Breast epithelium (tissue), 4 donors: ENCODE data around the gene STRN4. TPM values are rescaled to one million over a fixed set of nuclear protein-coding genes. Genes with fewer than 3 reads are reported as not detected.

Source experiments
- DNase-seq, 2 donors: peaks; one replicate each; pipeline ENCODE4 v3.0.0-alpha.2; 2019; ENCODE audit warnings: low spot score in 2 of 2
- H3K27ac ChIP-seq, 2 donors: fragments of 200-600 bp; sonication (generic) in 1 of 2; one replicate each; pipeline ENCODE4 v1.5.1; 2016 to 2019; ENCODE audit warnings: mild to moderate bottlenecking in 1 of 2
- H3K27me3 ChIP-seq, 2 donors: fragments of 200-600 bp; sonication (generic) in 1 of 2; one replicate each; pipeline versions ENCODE4 v1.5.1 to v1.6.0; 2017 to 2019; ENCODE audit warnings: control low read depth in 1 of 2, mild to moderate bottlenecking in 1 of 2
- H3K36me3 ChIP-seq: fragments of 200-600 bp; one replicate; pipeline ENCODE4 v1.5.1; 2019
- H3K4me1 ChIP-seq, 2 donors: fragments of 200-600 bp; sonication (generic); one replicate each; pipeline ENCODE4 v1.5.1; 2016 to 2019; ENCODE audit warnings: control low read depth in 1 of 2
- H3K4me3 ChIP-seq, 3 donors: fragments of 200-600 bp; sonication (generic); 1 replicate in 2 of 3; 2 replicates in 1 of 3; pipeline ENCODE4 v1.5.1; 2016 to 2019; ENCODE audit warnings: mild to moderate bottlenecking in 3 of 3, moderate library complexity in 2 of 3
- H3K9me3 ChIP-seq, 2 donors: fragments of 200-600 bp; sonication (generic) in 1 of 2; one replicate each; pipeline ENCODE4 v1.5.1; 2016 to 2019; ENCODE audit warnings: control low read depth in 1 of 2
- POLR2A ChIP-seq: fragments of 450-650 bp; IDR thresholded peaks from one replicate; pipeline ENCODE4 v1.6.1; 2016; ENCODE audit warnings: antibody characterized with exemption, mild to moderate bottlenecking, moderate library complexity
- POLR2AphosphoS5 ChIP-seq, 3 donors: sonication (generic); formaldehyde crosslinking; IDR thresholded peaks; one replicate each; pipeline ENCODE4 v1.6.1; 2017; ENCODE audit warnings: antibody characterized with exemption in 3 of 3
- intact Hi-C: fragments of 100-400 bp; cut with DNase I; formaldehyde crosslinking; loops from one replicate; pipeline ENCODE4 v1.15.1; 2023; ENCODE audit warnings: low total_unique reads
- total RNA-seq, 3 donors: library from RNA; depleted of rRNA; stranded (reverse); fragments of >200 nt; gene quantifications; one replicate each; pipeline ENCODE4 v1.1.0, GENCODE V29; 2016
- TF ChIP-seq, protein P1 (sequence below), 3 donors: fragments of 450-650 bp; IDR thresholded peaks; one replicate each; pipeline ENCODE4 v1.5.1; 2016 to 2017; ENCODE audit warnings: antibody characterized with exemption in 3 of 3, mild to moderate bottlenecking in 3 of 3, moderate library complexity in 3 of 3

Gene STRN4
- total RNA-seq, 3 donors from 2014 or later = 45.0 to 57.0 (median 53.7) TPM

- Histone ChIP-seq H3K36me3 (no peaks in the 10 kb centered on the region), H3K4me3 (no peak overlapping the region), H3K4me1 (peaks cover 0 to 6% of the 10 kb centered on the region in 2 donors), H3K9me3 (no peaks in the 10 kb centered on the region), H3K27ac (no peak overlapping the region), H3K27me3 (no peaks in the 10 kb centered on the region)
- no peak for DNase-seq
- TF ChIP-seq POLR2A (no peak), POLR2AphosphoS5 (IDR thresholded peaks at IDR 0.05) (no peak)
- TF ChIP-seq, protein P1, sequence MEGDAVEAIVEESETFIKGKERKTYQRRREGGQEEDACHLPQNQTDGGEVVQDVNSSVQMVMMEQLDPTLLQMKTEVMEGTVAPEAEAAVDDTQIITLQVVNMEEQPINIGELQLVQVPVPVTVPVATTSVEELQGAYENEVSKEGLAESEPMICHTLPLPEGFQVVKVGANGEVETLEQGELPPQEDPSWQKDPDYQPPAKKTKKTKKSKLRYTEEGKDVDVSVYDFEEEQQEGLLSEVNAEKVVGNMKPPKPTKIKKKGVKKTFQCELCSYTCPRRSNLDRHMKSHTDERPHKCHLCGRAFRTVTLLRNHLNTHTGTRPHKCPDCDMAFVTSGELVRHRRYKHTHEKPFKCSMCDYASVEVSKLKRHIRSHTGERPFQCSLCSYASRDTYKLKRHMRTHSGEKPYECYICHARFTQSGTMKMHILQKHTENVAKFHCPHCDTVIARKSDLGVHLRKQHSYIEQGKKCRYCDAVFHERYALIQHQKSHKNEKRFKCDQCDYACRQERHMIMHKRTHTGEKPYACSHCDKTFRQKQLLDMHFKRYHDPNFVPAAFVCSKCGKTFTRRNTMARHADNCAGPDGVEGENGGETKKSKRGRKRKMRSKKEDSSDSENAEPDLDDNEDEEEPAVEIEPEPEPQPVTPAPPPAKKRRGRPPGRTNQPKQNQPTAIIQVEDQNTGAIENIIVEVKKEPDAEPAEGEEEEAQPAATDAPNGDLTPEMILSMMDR (IDR thresholded peaks at IDR 0.05) = no peak
- intact Hi-C loops = no loop called here
Observed at GRCh38 chr19:46720503-46721239, 25.6 kb downstream of the STRN4 start.

DNA sequence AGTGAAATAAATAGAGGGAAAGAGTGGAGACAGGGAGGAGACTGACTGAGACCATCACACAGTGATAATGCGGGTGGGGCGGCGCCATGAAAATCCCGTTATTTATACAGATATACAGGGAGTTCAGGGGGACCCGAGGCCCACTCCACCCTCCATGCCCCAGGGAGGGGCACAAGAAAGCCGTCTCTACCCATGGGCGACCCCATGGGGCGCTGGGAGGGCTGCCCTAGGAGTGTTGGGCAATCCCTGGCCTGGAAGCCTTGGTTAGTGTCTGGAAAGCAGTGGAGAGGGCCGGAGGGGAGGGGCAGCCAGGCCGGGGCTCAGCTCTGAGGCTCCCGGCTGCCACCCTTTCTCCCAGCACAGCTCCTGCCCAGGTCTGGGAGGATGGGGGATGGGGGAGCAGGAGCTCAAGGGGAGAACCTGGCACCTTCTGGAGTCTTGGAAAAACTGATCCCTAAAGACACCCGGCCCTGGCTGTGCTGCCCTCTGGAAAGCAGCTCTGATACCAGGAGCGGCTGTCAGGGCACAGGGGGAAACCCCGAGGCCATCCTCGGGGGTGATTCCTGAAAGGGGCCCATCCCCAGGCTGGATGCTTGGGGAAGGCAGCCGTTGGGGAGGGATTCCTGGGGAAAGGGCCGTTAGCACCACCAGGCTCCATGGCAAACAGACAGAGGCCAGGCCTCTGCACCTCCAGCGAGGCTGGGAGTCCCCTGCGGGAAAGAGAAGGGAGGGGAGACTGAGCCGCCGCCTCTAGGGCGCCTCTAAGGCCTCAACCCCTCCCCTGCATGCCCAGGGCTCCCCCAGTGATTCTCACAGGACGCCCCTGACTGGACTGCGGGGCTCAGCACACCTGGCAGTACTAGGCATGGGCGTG lies 26.4 kb downstream of the STRN4 start:
- peaks cover 0 to 10% of the 10 kb centered on the region in 2 donors for H3K4me1 ChIP-seq
- H3K27ac ChIP-seq = peak overlapping the region in 1 of 2 donors; percentile 12
- no peak for TF ChIP-seq POLR2A
- TF ChIP-seq, protein P1 (IDR thresholded peaks at IDR 0.05) = no peak
- no peak for TF ChIP-seq POLR2AphosphoS5 (IDR thresholded peaks at IDR 0.05)
- H3K27me3 ChIP-seq = no peaks in the 10 kb centered on the region
- no peaks in the 10 kb centered on the region for H3K9me3 ChIP-seq
- DNase-seq = no peak
- no peaks in the 10 kb centered on the region for H3K36me3 ChIP-seq
- H3K4me3 ChIP-seq = no peak overlapping the region
- intact Hi-C loops = no loop called here

DNA sequence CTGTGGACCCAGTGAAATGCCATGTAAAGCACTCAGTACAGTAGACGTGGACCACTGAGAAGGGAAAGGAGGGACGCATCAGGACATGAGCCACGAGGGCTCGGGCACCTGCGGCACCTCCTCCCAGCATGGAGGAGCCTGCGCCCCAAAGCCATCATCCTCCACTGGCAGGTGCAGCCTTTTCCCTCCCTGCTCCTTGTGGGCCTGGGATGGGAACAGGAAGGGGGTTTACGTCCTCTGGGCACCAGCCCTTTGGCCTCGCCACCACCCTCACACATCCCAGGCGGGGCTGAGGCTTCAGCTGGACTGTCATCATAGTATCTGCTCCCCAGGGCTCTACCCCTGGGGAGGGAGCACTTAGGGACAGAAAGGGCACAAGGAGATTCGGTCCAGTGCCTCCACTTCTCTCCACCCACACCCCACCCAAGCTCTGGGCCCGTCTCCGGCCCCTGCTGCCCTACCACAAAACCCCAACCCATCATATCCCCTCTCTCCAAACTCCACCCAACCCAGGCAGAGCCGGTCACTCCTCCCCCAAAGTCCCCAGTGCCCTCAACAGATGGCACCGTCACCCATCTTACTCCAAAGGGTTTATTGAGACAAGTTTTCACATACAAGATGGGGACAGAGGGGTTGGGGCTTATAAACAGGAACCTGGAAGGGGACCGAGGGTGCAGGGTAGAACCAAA lies 27.2 kb downstream of the STRN4 start:
- intact Hi-C loops = no loop called here
- H3K4me3 ChIP-seq = no peak overlapping the region
- no peaks in the 10 kb centered on the region for H3K27me3 ChIP-seq
- no peaks in the 10 kb centered on the region for H3K9me3 ChIP-seq
- peak overlapping the region; percentile 91 to 93 for H3K27ac ChIP-seq
- DNase-seq = no peak
- H3K36me3 ChIP-seq = no peaks in the 10 kb centered on the region
- TF ChIP-seq, protein P1 (IDR thresholded peaks at IDR 0.05) = no peak
- TF ChIP-seq POLR2AphosphoS5 (IDR thresholded peaks at IDR 0.05) = no peak
- no peak for TF ChIP-seq POLR2A
- H3K4me1 ChIP-seq = peaks cover 0 to 10% of the 10 kb centered on the region in 2 donors

DNA sequence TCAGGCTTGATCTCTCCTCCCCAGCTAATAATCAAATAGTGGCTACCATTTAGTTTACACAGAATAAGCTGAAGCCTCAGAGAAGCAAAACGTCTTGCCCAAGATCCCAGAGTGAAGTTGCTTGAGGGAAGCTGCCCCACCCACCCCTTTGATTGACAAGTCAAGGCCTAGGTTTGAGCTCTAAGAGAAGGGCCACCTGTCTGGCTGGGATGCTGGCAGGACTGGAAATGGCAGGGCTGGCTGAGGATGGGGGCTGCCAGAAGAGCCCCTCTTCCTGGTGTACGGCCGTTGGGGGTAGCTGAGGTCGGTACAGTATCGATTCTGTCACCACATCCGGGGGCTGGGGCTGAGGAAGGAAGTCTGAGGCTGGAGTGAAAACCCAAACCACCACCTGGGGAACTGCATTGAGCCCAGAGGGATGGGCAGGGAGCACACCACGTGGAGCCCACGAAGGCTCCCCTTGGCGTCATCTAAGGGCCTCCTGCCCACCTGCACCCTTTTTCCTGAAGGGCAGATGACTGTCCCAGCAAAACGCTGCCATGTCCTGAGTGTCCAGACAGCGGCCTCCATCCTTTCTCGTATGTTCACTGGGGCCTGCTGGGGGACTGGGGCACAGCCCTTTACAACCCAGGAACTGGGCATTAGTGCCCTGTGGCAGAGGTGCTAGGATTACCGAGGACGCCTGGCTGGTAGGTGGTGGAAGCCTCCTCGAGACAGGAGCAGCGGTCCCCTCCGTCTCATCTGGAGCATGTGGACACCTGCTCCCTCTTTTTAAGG lies 27.9 kb downstream of the STRN4 start:
- DNase-seq = no peak
- H3K27me3 ChIP-seq = no peaks in the 10 kb centered on the region
- H3K9me3 ChIP-seq = no peaks in the 10 kb centered on the region
- H3K36me3 ChIP-seq = no peaks in the 10 kb centered on the region
- intact Hi-C loops = no loop called here
- TF ChIP-seq POLR2AphosphoS5 (IDR thresholded peaks at IDR 0.05) (no peak), POLR2A (no peak)
- TF ChIP-seq, protein P1 (IDR thresholded peaks at IDR 0.05) = no peak
- H3K4me1 ChIP-seq = peaks cover 0 to 10% of the 10 kb centered on the region in 2 donors
- H3K4me3 ChIP-seq = peak overlapping the region in 1 of 3 donors; percentile 74
- peak overlapping the region; percentile 91 to 93 for H3K27ac ChIP-seq
